Measurements from ENCODE around the gene ALOX15B.
A peak's percentile ranks its signal among the peaks of the same experiment; 100 is the strongest.
"Not testable (repeated sequence)": the region's sequence is repeated elsewhere in the genome, so short reads cannot be mapped to it uniquely, and the experiment has no call there.

Gene ALOX15B

DNA sequence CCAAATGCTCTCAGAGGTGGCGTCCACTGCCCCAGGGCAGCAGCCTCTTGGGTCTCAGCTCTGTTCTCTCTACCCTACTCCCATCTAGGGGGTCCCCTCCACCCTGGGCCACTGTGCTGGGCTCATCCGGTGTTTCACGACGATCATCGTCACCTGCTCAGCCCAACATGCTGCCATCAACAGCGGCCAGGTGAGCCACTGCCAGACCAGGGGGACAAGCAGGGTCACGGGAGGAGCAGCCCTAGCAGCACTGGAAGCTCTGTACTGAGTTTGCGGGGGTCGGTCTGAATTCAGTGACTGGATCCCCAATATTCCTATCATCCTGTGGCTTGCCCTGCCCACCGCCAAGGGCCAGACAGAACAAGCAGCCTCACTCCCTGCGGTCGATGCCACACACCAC, 32.6 kb downstream of the ALOX15B start:
- H3K27me3 ChIP-seq (ENCODE audit: control insufficient read depth in 2 of 2, insufficient read depth in 2 of 2, low read length in 2 of 2), result peaks cover 16 to 17% of the 10 kb centered on the region in 2 donors
- H3K9me3 ChIP-seq (ENCODE audit: control insufficient read depth in 2 of 2, low read length in 2 of 2), result no peaks in the 10 kb centered on the region
- H3K4me1 ChIP-seq (ENCODE audit: control insufficient read depth in 2 of 2, insufficient read depth in 2 of 2, low read length in 2 of 2), result peaks cover 25 to 37% of the 10 kb centered on the region in 2 donors
- no peak overlapping the region for H3K9ac ChIP-seq (ENCODE audit: low read depth in 1 of 2, low read length in 2 of 2)
- H3K4me3 ChIP-seq (ENCODE audit: low read length in 2 of 2), result no peak overlapping the region
- H3K36me3 ChIP-seq (ENCODE audit: control insufficient read depth in 2 of 2, insufficient read depth in 2 of 2, low read length in 2 of 2), result no peaks in the 10 kb centered on the region
- no peak overlapping the region for H3K27ac ChIP-seq (ENCODE audit: low read depth in 2 of 2, low read length in 2 of 2)

DNA sequence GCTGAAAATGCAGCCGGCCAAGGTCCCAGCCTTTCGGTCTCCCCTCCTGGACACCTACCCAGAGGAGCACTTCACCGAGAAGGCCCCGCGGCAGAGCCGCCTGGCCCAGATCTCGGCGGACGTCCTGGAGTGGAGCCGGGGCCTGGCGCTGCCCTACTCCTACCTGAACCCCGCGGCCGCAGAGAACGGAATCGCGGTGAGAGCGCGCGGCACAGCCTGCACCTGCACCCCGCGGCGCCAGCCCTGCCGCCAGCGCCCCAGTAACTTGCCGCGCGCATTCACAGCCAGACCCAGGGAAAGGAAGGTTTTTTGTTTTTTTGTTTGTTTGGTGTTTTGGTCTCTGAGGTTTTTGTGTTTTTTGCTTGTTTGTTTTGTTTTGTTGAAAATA, 33.5 kb downstream of the ALOX15B start:
- Histone ChIP-seq H3K9ac (ENCODE audit: low read depth in 1 of 2, low read length in 2 of 2) (peak overlapping the region in 1 of 2 donors; percentile 6), H3K4me1 (ENCODE audit: control insufficient read depth in 2 of 2, insufficient read depth in 2 of 2, low read length in 2 of 2) (peaks cover 25 to 32% of the 10 kb centered on the region in 2 donors), H3K9me3 (ENCODE audit: control insufficient read depth in 2 of 2, low read length in 2 of 2) (no peaks in the 10 kb centered on the region), H3K27me3 (ENCODE audit: control insufficient read depth in 2 of 2, insufficient read depth in 2 of 2, low read length in 2 of 2) (peaks cover 16 to 17% of the 10 kb centered on the region in 2 donors), H3K27ac (ENCODE audit: low read depth in 2 of 2, low read length in 2 of 2) (no peak overlapping the region), H3K36me3 (ENCODE audit: control insufficient read depth in 2 of 2, insufficient read depth in 2 of 2, low read length in 2 of 2) (no peaks in the 10 kb centered on the region), H3K4me3 (ENCODE audit: low read length in 2 of 2) (no peak overlapping the region)

DNA sequence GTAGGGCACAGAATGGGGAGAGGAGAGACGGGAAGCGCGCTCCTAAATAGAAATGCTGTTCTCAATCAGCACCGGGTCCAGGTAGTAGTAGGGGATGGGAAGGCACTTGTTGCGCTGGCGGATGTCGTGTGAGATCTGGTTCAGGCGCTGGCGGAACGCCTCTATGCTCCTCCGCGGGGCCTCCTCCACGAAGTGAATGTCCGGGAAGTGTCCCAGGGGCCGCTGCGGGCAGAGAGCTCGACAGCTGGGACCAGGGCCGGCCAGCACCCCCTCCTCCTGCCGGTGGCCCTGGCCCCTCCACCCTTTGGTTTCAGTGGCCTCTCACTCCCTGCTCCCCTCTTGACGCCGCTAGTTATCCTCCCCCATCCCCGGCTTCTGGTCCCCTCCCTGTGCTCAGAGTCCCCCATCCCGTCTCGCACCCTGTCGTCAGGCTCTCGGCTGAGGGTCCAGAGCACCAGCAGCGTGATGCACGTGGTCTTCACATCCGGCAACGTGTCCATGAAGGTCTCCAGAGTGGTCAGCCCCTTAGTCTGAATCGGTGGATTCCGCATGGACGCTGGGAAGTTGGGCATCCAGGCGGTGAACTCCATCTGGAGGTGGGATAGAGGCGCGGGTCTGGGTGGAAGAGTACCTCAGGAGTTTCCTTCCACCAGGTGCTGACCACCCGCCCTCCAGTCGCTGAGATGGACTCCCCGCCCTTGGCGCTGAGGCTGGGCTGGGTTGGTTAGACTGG, 34.0 kb downstream of the ALOX15B start:
- peaks cover 16 to 17% of the 10 kb centered on the region in 2 donors for H3K27me3 ChIP-seq (ENCODE audit: control insufficient read depth in 2 of 2, insufficient read depth in 2 of 2, low read length in 2 of 2)
- H3K27ac ChIP-seq (ENCODE audit: low read depth in 2 of 2, low read length in 2 of 2), result no peak overlapping the region
- H3K36me3 ChIP-seq (ENCODE audit: control insufficient read depth in 2 of 2, insufficient read depth in 2 of 2, low read length in 2 of 2), result no peaks in the 10 kb centered on the region
- peaks cover 22 to 29% of the 10 kb centered on the region in 2 donors for H3K4me1 ChIP-seq (ENCODE audit: control insufficient read depth in 2 of 2, insufficient read depth in 2 of 2, low read length in 2 of 2)
- no peaks in the 10 kb centered on the region for H3K9me3 ChIP-seq (ENCODE audit: control insufficient read depth in 2 of 2, low read length in 2 of 2)
- H3K4me3 ChIP-seq (ENCODE audit: low read length in 2 of 2), result peak overlapping the region in 1 of 2 donors; percentile 22
- H3K9ac ChIP-seq (ENCODE audit: low read depth in 1 of 2, low read length in 2 of 2), result peak overlapping the region in 1 of 2 donors; percentile 6

DNA sequence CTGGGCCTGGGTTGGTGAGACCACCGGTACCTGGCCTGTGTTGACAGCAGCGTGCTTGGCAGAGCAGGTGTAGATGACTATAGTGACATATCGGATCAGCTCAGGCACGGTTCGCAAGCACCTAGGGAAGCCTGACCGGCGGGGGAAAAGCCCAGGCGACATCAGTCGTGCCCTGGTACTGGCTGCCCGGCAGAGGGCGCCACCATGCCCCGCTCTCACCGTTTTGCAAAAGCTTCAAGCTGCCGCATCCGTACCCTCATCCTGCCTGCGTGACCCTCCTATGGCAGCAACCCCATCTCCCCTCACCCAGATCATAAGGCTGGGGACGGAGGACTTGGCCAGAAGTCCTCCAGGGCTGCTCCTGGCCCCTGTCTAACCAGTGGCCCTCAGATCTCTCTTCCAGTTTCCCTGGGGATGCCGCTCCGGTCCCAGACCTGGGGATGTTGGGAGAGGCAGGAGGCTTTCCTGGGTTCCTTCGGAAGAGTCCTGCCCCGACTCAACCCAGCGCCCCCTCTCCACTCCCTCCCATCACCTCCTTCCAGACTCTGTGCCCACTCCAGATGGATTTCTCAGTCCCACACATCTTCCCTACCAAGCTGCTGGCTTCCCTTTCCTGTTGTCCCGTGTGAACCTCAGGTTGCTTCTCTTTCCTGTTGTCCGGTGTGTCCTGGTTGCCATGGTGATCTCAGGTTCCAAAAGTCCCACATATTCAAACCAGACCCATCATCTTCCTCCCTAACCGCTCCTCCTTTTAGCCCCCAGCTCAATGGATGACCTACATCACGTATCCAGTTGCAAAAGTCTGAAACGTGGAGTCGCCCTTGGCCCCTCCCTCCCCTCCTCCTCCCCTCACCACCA, 35.0 kb downstream of the ALOX15B start:
- no peaks in the 10 kb centered on the region for H3K36me3 ChIP-seq (ENCODE audit: control insufficient read depth in 2 of 2, insufficient read depth in 2 of 2, low read length in 2 of 2)
- H3K4me1 ChIP-seq (ENCODE audit: control insufficient read depth in 2 of 2, insufficient read depth in 2 of 2, low read length in 2 of 2), result peaks cover 18 to 21% of the 10 kb centered on the region in 2 donors
- no peaks in the 10 kb centered on the region for H3K9me3 ChIP-seq (ENCODE audit: control insufficient read depth in 2 of 2, low read length in 2 of 2)
- H3K27me3 ChIP-seq (ENCODE audit: control insufficient read depth in 2 of 2, insufficient read depth in 2 of 2, low read length in 2 of 2), result peaks cover 16 to 17% of the 10 kb centered on the region in 2 donors
- peak overlapping the region; percentile 19 to 56 for H3K4me3 ChIP-seq (ENCODE audit: low read length in 2 of 2)
- no peak overlapping the region for H3K27ac ChIP-seq (ENCODE audit: low read depth in 2 of 2, low read length in 2 of 2)
- peak overlapping the region in 1 of 2 donors; percentile 23 for H3K9ac ChIP-seq (ENCODE audit: low read depth in 1 of 2, low read length in 2 of 2)

DNA sequence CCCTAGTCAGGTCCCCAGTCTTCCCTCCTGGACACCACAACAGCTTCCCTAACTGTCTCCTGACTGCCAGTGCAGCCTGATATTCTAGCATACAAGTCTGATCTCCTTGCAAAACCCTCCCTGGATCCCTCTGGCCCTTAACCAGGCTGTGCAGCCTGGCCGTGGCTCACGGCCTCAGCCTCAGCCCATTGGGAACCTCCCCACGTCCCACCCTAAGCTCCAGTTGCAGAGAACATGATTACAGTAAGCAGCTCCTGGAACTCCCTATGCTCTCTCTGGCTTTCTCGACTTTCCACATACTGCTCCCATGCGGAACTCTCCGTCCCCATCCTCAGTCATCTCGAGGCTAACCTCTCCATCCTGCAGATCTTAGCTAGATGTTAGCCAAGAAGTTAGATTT, 35.7 kb downstream of the ALOX15B start:
- H3K27ac ChIP-seq (ENCODE audit: low read depth in 2 of 2, low read length in 2 of 2), result no peak overlapping the region
- no peak overlapping the region for H3K9ac ChIP-seq (ENCODE audit: low read depth in 1 of 2, low read length in 2 of 2)
- H3K9me3 ChIP-seq (ENCODE audit: control insufficient read depth in 2 of 2, low read length in 2 of 2), result no peaks in the 10 kb centered on the region
- H3K27me3 ChIP-seq (ENCODE audit: control insufficient read depth in 2 of 2, insufficient read depth in 2 of 2, low read length in 2 of 2), result peaks cover 16 to 17% of the 10 kb centered on the region in 2 donors
- H3K4me1 ChIP-seq (ENCODE audit: control insufficient read depth in 2 of 2, insufficient read depth in 2 of 2, low read length in 2 of 2), result peaks cover 15 to 19% of the 10 kb centered on the region in 2 donors
- no peaks in the 10 kb centered on the region for H3K36me3 ChIP-seq (ENCODE audit: control insufficient read depth in 2 of 2, insufficient read depth in 2 of 2, low read length in 2 of 2)
- H3K4me3 ChIP-seq (ENCODE audit: low read length in 2 of 2), result no peak overlapping the region

DNA sequence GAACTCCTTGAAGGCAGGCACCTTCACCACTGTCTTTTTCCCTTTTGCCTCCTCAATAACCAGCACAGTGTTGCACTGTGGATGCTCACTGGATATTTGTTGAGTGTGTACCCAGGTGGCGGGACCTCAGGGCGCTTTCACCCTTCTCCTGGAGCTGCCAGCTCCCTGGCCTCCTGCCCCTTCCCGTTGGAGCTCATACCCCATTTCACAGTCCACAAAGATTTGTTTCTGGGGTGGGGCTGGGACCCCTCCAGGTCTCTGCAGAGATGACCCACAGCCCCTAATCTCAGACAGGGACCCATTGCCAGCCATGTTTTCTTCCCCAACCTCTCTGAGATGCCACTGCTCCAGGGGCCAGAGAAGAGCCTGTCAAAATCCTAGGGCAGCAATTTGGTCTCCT, 36.2 kb downstream of the ALOX15B start:
- H3K9ac ChIP-seq (ENCODE audit: low read depth in 1 of 2, low read length in 2 of 2), result no peak overlapping the region
- no peaks in the 10 kb centered on the region for H3K9me3 ChIP-seq (ENCODE audit: control insufficient read depth in 2 of 2, low read length in 2 of 2)
- peaks cover 16 to 17% of the 10 kb centered on the region in 2 donors for H3K27me3 ChIP-seq (ENCODE audit: control insufficient read depth in 2 of 2, insufficient read depth in 2 of 2, low read length in 2 of 2)
- peaks cover 16 to 21% of the 10 kb centered on the region in 2 donors for H3K4me1 ChIP-seq (ENCODE audit: control insufficient read depth in 2 of 2, insufficient read depth in 2 of 2, low read length in 2 of 2)
- no peak overlapping the region for H3K4me3 ChIP-seq (ENCODE audit: low read length in 2 of 2)
- H3K36me3 ChIP-seq (ENCODE audit: control insufficient read depth in 2 of 2, insufficient read depth in 2 of 2, low read length in 2 of 2), result no peaks in the 10 kb centered on the region
- no peak overlapping the region for H3K27ac ChIP-seq (ENCODE audit: low read depth in 2 of 2, low read length in 2 of 2)

DNA sequence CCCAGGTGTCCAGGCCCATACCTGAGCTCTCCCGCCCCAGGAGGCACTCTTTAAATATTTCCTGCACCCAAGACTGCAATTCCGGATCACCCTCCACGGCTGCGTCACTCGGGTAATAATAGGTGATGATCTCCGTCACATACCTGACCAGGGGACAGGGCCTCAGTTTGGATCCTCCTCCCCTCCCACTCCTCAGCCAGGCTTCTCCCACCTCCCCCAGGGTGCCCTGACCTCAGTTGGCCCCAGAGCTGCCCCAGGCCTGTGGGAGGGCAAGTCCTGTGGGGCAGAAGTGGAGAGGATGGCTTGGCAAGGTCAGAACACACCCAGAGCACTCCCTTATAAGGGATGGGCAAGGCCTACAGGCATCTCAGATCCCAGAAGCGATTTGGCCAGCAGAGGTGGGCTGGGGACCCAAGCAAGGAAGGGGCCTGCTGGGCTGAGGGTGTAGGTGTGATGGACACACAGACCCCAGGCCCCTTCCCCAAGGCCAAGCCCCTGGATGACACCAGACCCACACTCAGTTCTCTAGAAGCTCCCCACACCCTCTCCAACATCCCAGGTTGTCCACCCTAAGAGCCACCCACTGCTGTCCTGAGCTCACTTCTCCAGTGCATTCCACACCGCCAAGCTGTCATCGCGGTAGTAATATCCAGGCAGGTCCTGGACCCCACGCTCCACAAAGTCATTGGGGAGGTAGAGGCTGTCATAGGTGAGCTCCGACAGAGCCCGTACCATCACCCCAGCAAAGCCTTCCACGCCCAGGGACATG, 36.9 kb downstream of the ALOX15B start:
- Histone ChIP-seq H3K4me1 (ENCODE audit: control insufficient read depth in 2 of 2, insufficient read depth in 2 of 2, low read length in 2 of 2) (peaks cover 16 to 25% of the 10 kb centered on the region in 2 donors), H3K27ac (ENCODE audit: low read depth in 2 of 2, low read length in 2 of 2) (no peak overlapping the region), H3K36me3 (ENCODE audit: control insufficient read depth in 2 of 2, insufficient read depth in 2 of 2, low read length in 2 of 2) (no peaks in the 10 kb centered on the region), H3K9me3 (ENCODE audit: control insufficient read depth in 2 of 2, low read length in 2 of 2) (no peaks in the 10 kb centered on the region), H3K27me3 (ENCODE audit: control insufficient read depth in 2 of 2, insufficient read depth in 2 of 2, low read length in 2 of 2) (peaks cover 16 to 17% of the 10 kb centered on the region in 2 donors), H3K9ac (ENCODE audit: low read depth in 1 of 2, low read length in 2 of 2) (no peak overlapping the region), H3K4me3 (ENCODE audit: low read length in 2 of 2) (no peak overlapping the region)

DNA sequence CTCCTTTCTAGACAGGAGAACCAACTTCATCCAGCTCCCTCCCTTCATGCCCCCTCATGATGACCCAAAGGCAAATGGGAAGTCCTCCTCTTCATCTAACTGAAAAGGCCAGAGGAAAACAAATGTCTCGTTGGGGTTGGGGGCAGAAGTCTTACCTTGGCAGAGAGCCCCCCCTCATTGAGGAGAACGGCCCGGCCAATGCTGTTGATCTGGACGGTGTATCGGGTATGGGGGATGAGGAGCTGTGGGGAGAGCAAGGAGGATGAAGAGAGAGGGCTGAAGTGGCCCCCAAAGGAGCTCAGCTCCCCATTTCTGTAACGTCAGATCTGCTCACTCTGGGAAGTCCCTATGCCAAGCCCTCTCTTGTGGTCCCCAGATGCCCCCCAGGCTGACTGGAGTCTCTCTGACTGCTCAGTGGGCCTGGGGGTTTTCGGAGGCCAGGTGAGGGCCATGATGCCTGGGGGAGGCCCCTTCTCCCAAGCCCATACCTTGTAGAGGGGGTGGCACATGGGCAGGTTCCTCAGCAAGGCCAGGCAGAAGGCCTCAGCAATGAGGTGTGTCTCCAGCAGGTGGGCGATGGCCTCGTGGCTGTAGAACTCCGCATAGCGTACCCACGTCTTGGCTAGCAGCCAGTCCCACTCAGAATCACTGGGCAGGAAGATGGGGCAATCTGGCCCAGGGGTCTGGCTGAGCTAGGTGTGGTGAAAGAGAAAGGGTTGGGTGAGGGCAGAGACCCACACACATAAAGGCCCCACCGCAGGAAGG, 37.8 kb downstream of the ALOX15B start:
- peaks cover 16 to 25% of the 10 kb centered on the region in 2 donors for H3K4me1 ChIP-seq (ENCODE audit: control insufficient read depth in 2 of 2, insufficient read depth in 2 of 2, low read length in 2 of 2)
- no peaks in the 10 kb centered on the region for H3K9me3 ChIP-seq (ENCODE audit: control insufficient read depth in 2 of 2, low read length in 2 of 2)
- H3K36me3 ChIP-seq (ENCODE audit: control insufficient read depth in 2 of 2, insufficient read depth in 2 of 2, low read length in 2 of 2), result no peaks in the 10 kb centered on the region
- peaks cover 16 to 17% of the 10 kb centered on the region in 2 donors for H3K27me3 ChIP-seq (ENCODE audit: control insufficient read depth in 2 of 2, insufficient read depth in 2 of 2, low read length in 2 of 2)
- no peak overlapping the region for H3K9ac ChIP-seq (ENCODE audit: low read depth in 1 of 2, low read length in 2 of 2)
- no peak overlapping the region for H3K4me3 ChIP-seq (ENCODE audit: low read length in 2 of 2)
- H3K27ac ChIP-seq (ENCODE audit: low read depth in 2 of 2, low read length in 2 of 2), result no peak overlapping the region

DNA sequence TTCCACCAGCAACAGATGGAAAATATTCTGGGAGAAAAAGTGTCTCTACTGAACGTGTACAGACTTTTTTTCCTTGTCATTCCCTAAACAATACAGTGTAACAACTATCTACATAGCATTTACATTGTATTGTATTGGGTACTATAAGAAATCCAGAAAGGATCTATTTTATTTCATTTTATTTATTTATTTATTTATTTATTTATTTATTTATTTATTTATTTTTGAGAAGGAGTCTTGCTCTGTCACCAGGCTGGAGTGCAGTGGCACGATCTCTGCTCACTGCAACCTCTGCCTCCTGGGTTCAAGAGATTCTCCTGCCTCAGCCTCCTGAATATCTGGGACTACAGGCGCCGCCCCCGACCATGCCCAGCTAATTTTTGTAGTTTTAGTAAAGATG, 39.1 kb downstream of the ALOX15B start:
- not testable (repeated sequence) for H3K9me3 ChIP-seq (ENCODE audit: control insufficient read depth in 2 of 2, low read length in 2 of 2); H3K9ac ChIP-seq (ENCODE audit: low read depth in 1 of 2, low read length in 2 of 2); H3K4me3 ChIP-seq (ENCODE audit: low read length in 2 of 2); H3K36me3 ChIP-seq (ENCODE audit: control insufficient read depth in 2 of 2, insufficient read depth in 2 of 2, low read length in 2 of 2); H3K27ac ChIP-seq (ENCODE audit: low read depth in 2 of 2, low read length in 2 of 2)
- Histone ChIP-seq H3K4me1 (ENCODE audit: control insufficient read depth in 2 of 2, insufficient read depth in 2 of 2, low read length in 2 of 2) (peaks cover 15 to 25% of the 10 kb centered on the region in 2 donors), H3K27me3 (ENCODE audit: control insufficient read depth in 2 of 2, insufficient read depth in 2 of 2, low read length in 2 of 2) (peaks cover 16 to 17% of the 10 kb centered on the region in 2 donors)
